Panc1 (cell line): ENCODE measurements around the gene SPOCK1. TPM values are rescaled to one million over a fixed set of nuclear protein-coding genes. Genes with fewer than 3 reads are reported as not detected.

ENCODE experiments used
- ATAC-seq: fragments of 200-7000 bp; cut with Tn5 transposase; 2 replicates; pipeline ENCODE4 v1.9.1; 2020; ENCODE audit warnings: mild to moderate bottlenecking, moderate library complexity
- BruUV-seq: library from RNA; stranded (reverse); fragments of 400-500 nt; replicated peaks from 2 replicates; lab custom pipeline; 2021; lab: Mats Ljungman, UMichigan
- CTCF ChIA-PET: fragments of 300-600 bp; sonication (Branson Sonifier 250); formaldehyde crosslinking; loops from one replicate; lab custom pipeline; 2022; ENCODE audit warnings: antibody characterized with exemption; lab: Charles Lee
- POLR2A ChIA-PET: fragments of 300-600 bp; sonication (Branson Sonifier 250); formaldehyde crosslinking; loops from one replicate; lab custom pipeline; 2022; ENCODE audit warnings: antibody characterized with exemption; lab: Charles Lee
- DNase-seq: peaks from one replicate; pipeline ENCODE4 v3.0.0-alpha.2; 2010; ENCODE audit warnings: low read depth, low spot score
- H3K27ac ChIP-seq: 2 replicates; pipeline ENCODE4 v1.5.1; 2011; ENCODE audit warnings: mild to moderate bottlenecking, low read length, inconsistent platforms
- H3K27me3 ChIP-seq: fragments of 200-500 bp; sonication (Bioruptor generic); 2 replicates; pipeline ENCODE4 v1.6.0; 2014; ENCODE audit warnings: low read length, inconsistent platforms; ENCODE audit not compliant: control insufficient read depth, insufficient read depth
- H3K36me3 ChIP-seq: fragments of 200-500 bp; sonication (Bioruptor generic); 2 replicates; pipeline ENCODE4 v1.5.1; 2014; ENCODE audit warnings: inconsistent platforms, mild to moderate bottlenecking, low read length, moderate library complexity; ENCODE audit not compliant: control insufficient read depth, insufficient read depth
- H3K4me1 ChIP-seq: 2 replicates; pipeline ENCODE4 v1.5.1; 2011; ENCODE audit warnings: inconsistent platforms, mild to moderate bottlenecking, low read length, moderate library complexity; ENCODE audit not compliant: control insufficient read depth, insufficient read depth
- H3K4me3 ChIP-seq, 2 experiments: 2 replicates each; pipeline ENCODE4 v1.5.1; 2011 to 2012; ENCODE audit warnings: low read depth in 2 of 2, low read length in 2 of 2, mild to moderate bottlenecking in 2 of 2, inconsistent platforms in 1 of 2, moderate library complexity in 1 of 2
- H3K9me3 ChIP-seq: fragments of 200-500 bp; sonication (Bioruptor generic); 2 replicates; pipeline ENCODE4 v1.5.1; 2014; ENCODE audit warnings: low read depth, mild to moderate bottlenecking, inconsistent platforms, low read length, moderate library complexity; ENCODE audit not compliant: control insufficient read depth, insufficient read depth
- CTCF ChIP-seq: fragments of 450-650 bp; IDR thresholded peaks from 2 replicates; pipeline ENCODE4 v1.5.1; 2017; ENCODE audit warnings: mild to moderate bottlenecking
- POLR2AphosphoS5 ChIP-seq: IDR thresholded peaks from 2 replicates; pipeline ENCODE4 v1.6.1; 2012; ENCODE audit warnings: mild to moderate bottlenecking, low read depth, low read length, moderate library complexity
- SIN3A ChIP-seq: IDR thresholded peaks from 2 replicates; pipeline ENCODE4 v1.6.1; 2012; ENCODE audit warnings: low read depth, mild to moderate bottlenecking, low read length, moderate library complexity, borderline replicate concordance; ENCODE audit not compliant: insufficient read depth
- TCF7L2 ChIP-seq: IDR thresholded peaks from 2 replicates; pipeline ENCODE4 v1.6.1; 2011; ENCODE audit warnings: mild to moderate bottlenecking, low read depth, low read length, inconsistent platforms
- in situ Hi-C: cut with HindIII; loops from 2 replicates; pipeline ENCODE4 v1.10.0; 2016; ENCODE audit warnings: low sequenced_read_pairs, low pct_unique_long_range_greater_than_20kb
- intact Hi-C: fragments of 100-400 bp; cut with micrococcal nuclease; formaldehyde crosslinking; loops from one replicate; pipeline ENCODE4 v1.10.0; 2022; ENCODE audit not compliant: unreplicated experiment
- total RNA-seq: library from RNA; stranded (reverse); gene quantifications from one replicate; pipeline ENCODE4 v1.2.1, GENCODE V29; 2021; ENCODE audit not compliant: unreplicated experiment
- TF ChIP-seq, protein P1 (sequence below), 2 experiments: IDR thresholded peaks; 2 replicates each; pipeline ENCODE4 v1.6.1; 2011 to 2012; ENCODE audit warnings: low read depth in 2 of 2, control low read depth in 1 of 2, low read length in 1 of 2, mild to moderate bottlenecking in 1 of 2, moderate library complexity in 1 of 2; ENCODE audit not compliant: insufficient read depth in 1 of 2

SPOCK1 gene
- total RNA-seq, 1 experiment from 2014 or later: 15.6 TPM

- Histone ChIP-seq H3K27ac (no peak overlapping the region), H3K9me3 (no peaks in the 10 kb centered on the region), H3K36me3 (no peaks in the 10 kb centered on the region), H3K4me1 (no peaks in the 10 kb centered on the region), H3K27me3 (no peaks in the 10 kb centered on the region; the same call in 1 of the 2 replicates), H3K4me3 (no peak overlapping the region)
- ATAC-seq (no peak), DNase-seq (no peak)
- intact Hi-C loops (no loop called here), in situ Hi-C loops (no loop called here)
- BruUV-seq: no TSS peak
- TF ChIP-seq, protein P1, sequence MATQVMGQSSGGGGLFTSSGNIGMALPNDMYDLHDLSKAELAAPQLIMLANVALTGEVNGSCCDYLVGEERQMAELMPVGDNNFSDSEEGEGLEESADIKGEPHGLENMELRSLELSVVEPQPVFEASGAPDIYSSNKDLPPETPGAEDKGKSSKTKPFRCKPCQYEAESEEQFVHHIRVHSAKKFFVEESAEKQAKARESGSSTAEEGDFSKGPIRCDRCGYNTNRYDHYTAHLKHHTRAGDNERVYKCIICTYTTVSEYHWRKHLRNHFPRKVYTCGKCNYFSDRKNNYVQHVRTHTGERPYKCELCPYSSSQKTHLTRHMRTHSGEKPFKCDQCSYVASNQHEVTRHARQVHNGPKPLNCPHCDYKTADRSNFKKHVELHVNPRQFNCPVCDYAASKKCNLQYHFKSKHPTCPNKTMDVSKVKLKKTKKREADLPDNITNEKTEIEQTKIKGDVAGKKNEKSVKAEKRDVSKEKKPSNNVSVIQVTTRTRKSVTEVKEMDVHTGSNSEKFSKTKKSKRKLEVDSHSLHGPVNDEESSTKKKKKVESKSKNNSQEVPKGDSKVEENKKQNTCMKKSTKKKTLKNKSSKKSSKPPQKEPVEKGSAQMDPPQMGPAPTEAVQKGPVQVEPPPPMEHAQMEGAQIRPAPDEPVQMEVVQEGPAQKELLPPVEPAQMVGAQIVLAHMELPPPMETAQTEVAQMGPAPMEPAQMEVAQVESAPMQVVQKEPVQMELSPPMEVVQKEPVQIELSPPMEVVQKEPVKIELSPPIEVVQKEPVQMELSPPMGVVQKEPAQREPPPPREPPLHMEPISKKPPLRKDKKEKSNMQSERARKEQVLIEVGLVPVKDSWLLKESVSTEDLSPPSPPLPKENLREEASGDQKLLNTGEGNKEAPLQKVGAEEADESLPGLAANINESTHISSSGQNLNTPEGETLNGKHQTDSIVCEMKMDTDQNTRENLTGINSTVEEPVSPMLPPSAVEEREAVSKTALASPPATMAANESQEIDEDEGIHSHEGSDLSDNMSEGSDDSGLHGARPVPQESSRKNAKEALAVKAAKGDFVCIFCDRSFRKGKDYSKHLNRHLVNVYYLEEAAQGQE (IDR thresholded peaks at IDR 0.05; ENCODE audit: insufficient read depth in 1 of 2, low read depth in 2 of 2, low read length in 1 of 2): no peak
- no peak for TF ChIP-seq TCF7L2
- no peak for TF ChIP-seq SIN3A
- TF ChIP-seq CTCF: no peak
- TF ChIP-seq POLR2AphosphoS5: no peak
- ChIA-PET POLR2A (no interaction called here), CTCF (no interaction called here)
Measured at GRCh38 chr5:137034213-137034612, 464.9 kb downstream of the SPOCK1 start.

DNA sequence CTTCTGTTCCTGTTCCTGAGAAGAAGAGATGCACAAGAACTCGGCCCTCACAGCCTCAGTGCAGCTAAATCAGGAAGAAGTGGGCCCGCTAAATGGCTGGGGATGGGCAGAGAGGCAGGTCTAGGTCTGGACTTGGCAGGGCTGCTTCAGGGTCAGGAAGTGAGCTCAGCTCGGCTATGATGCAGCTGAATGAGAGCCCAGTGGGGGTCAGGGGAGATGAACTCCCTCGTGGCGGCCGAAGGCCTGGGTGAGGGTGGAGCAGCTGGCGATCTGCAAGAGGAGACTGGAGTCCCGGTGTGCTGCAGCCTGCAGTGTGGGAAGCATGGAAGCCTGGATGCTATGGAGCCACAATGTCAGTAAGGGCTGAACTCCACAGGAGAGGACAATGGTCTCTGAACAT lies 466.2 kb downstream of the SPOCK1 start:
- Histone ChIP-seq H3K4me1 (no peaks in the 10 kb centered on the region), H3K36me3 (no peaks in the 10 kb centered on the region), H3K4me3 (no peak overlapping the region), H3K9me3 (no peaks in the 10 kb centered on the region), H3K27me3 (no peaks in the 10 kb centered on the region; the same call in 1 of the 2 replicates), H3K27ac (no peak overlapping the region)
- ChIA-PET POLR2A (no interaction called here), CTCF (no interaction called here)
- TF ChIP-seq, protein P1 (IDR thresholded peaks at IDR 0.05; ENCODE audit: insufficient read depth in 1 of 2, low read depth in 2 of 2, low read length in 1 of 2): no peak
- TF ChIP-seq CTCF (no peak), POLR2AphosphoS5 (no peak), TCF7L2 (no peak), SIN3A (no peak)
- ATAC-seq: no peak
- no peak for DNase-seq
- in situ Hi-C loops (no loop called here), intact Hi-C loops (no loop called here)
- BruUV-seq: no TSS peak
